Nephron progenitor cell (in vitro differentiated cells): ENCODE measurements around the gene HAND2.

Experiments used
- DNase-seq: peaks from one replicate; pipeline ENCODE4 v3.0.0; 2021
- H3K27ac Mint-ChIP-seq: 2 replicates; pipeline ENCODE4 v1.8.0; 2021; ENCODE audit warnings: mild to moderate bottlenecking, moderate library complexity, mixed read lengths
- H3K27me3 Mint-ChIP-seq: 2 replicates; pipeline ENCODE4 v1.8.0; 2021; ENCODE audit warnings: mild to moderate bottlenecking, low read depth, mixed read lengths; ENCODE audit not compliant: poor library complexity
- H3K36me3 Mint-ChIP-seq: 2 replicates; pipeline ENCODE4 v1.8.0; 2021; ENCODE audit warnings: low read depth, mixed read lengths
- H3K4me1 Mint-ChIP-seq: 2 replicates; pipeline ENCODE4 v1.8.0; 2021; ENCODE audit warnings: mixed read lengths
- H3K4me3 Mint-ChIP-seq: 2 replicates; pipeline ENCODE4 v1.8.0; 2021; ENCODE audit warnings: mild to moderate bottlenecking, moderate library complexity, mixed read lengths
- H3K9me3 Mint-ChIP-seq: 2 replicates; pipeline ENCODE4 v1.8.0; 2021; ENCODE audit warnings: mild to moderate bottlenecking, moderate library complexity, mixed read lengths
- TF ChIP-seq, protein P1 (sequence below): fragments of 200-600 bp; sonication (generic); IDR thresholded peaks from 2 replicates; pipeline ENCODE4 v1.5.0; 2021; ENCODE audit warnings: antibody characterized with exemption

HAND2 gene

DNA sequence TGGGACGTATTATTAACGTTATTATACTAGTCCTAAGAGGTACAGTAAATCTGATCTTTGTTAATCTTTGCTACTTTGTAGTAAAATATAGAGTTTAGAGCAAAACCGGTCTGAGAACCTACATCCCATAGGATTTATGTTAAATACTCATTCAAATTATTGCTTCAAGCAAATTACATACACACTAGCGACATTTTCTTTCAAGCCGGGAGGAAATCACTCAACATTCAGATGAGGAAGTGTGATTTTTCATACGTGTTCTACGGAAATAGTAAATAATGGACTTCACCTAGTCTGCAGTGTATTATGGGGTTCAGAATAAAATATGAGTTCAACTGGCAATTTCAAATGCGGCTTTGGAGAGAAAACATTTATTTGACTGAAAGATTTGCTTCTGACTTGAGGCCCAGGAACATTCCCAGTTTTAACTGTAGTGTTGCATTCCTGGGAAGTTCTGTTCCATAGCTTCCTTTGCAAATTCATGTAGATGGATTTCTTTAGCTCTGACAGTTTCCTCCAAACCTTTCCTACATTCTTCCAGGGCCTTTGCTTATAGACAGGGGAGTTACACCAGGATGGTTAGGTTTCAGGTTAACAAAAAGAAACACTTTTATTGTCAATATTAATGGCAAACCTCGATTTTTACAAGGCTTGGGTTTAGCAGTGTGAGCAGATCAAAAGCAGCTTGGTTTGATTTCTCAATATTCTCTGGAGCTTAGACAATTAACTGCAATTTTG is 5.3 kb upstream of the HAND2 start:
- H3K9me3 Mint-ChIP-seq = no peaks in the 10 kb centered on the region
- no peak overlapping the region for H3K27ac Mint-ChIP-seq
- H3K36me3 Mint-ChIP-seq = no peaks in the 10 kb centered on the region
- H3K27me3 Mint-ChIP-seq = peaks cover 100% of the 10 kb centered on the region
- no peak overlapping the region for H3K4me3 Mint-ChIP-seq
- TF ChIP-seq, protein P1, sequence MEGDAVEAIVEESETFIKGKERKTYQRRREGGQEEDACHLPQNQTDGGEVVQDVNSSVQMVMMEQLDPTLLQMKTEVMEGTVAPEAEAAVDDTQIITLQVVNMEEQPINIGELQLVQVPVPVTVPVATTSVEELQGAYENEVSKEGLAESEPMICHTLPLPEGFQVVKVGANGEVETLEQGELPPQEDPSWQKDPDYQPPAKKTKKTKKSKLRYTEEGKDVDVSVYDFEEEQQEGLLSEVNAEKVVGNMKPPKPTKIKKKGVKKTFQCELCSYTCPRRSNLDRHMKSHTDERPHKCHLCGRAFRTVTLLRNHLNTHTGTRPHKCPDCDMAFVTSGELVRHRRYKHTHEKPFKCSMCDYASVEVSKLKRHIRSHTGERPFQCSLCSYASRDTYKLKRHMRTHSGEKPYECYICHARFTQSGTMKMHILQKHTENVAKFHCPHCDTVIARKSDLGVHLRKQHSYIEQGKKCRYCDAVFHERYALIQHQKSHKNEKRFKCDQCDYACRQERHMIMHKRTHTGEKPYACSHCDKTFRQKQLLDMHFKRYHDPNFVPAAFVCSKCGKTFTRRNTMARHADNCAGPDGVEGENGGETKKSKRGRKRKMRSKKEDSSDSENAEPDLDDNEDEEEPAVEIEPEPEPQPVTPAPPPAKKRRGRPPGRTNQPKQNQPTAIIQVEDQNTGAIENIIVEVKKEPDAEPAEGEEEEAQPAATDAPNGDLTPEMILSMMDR = no peak
- DNase-seq = no peak
- H3K4me1 Mint-ChIP-seq = peaks cover 14% of the 10 kb centered on the region

DNA sequence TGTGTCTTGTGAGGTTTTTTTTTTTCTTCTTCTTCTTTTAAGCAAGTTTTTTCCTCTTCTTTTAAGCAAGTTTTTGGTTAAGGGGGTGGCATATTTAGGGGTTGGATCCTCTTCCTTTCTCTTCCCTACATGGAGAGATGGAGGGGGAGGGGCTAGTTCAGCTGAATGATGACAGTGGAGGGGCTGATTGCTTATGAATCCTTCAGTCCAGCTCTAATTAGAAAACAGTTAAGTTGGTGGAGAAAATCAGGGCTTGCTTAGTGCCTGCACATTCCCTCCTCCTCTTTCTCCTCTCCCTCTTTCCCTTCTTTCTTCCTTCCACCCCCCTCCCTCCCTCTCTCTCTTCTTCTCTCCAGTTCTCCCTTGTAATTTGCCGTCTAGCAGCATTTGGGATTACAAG is 4.4 kb upstream of the HAND2 start:
- Mint-ChIP-seq H3K27me3 (peaks cover 100% of the 10 kb centered on the region), H3K9me3 (no peaks in the 10 kb centered on the region), H3K4me3 (no peak overlapping the region), H3K4me1 (peaks cover 21% of the 10 kb centered on the region), H3K36me3 (no peaks in the 10 kb centered on the region), H3K27ac (no peak overlapping the region)
- DNase-seq = no peak
- TF ChIP-seq, protein P1 = no peak

DNA sequence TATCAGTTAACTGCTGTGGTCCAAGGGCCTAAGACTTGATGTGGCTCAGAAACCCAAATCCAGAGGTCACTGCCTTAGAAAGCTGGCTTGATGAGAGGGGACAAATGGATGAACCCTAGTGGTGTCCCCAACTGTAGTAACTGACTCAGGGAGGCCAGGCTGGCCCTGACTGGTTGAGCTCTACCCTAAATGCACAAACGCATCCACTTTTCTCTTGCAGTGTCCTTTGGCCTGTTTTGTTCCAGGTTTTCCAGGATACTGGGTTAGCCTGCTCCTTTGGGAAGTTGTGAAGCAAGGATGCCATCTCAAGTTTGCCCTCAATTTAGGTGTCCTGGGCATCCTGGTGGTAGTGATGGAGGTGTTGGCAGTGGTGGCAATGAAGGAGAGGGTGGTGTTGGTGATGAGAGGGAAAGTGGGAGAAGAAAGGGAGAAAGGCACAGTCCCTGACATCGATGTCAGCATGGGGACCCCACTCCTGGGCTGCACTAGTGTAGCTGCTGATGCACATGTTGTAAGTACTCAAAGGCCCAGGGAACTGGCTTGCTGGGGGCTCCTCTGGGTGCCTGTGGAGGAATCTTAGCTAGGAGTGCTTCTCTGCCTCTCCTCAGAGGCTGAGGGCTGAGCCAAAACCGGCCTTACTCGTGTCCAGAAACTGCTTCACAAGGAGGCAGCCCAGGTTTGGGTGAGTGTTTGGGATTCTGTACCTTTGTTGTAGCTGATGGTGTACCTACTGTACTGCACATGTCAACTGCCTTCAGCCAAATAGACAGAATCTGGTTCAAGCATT is 2.9 kb upstream of the HAND2 start:
- Mint-ChIP-seq H3K9me3 (peaks cover 3% of the 10 kb centered on the region), H3K27me3 (peaks cover 98% of the 10 kb centered on the region), H3K36me3 (no peaks in the 10 kb centered on the region), H3K4me3 (no peak overlapping the region), H3K27ac (no peak overlapping the region), H3K4me1 (peaks cover 18% of the 10 kb centered on the region)
- TF ChIP-seq, protein P1 = no peak
- no peak for DNase-seq

DNA sequence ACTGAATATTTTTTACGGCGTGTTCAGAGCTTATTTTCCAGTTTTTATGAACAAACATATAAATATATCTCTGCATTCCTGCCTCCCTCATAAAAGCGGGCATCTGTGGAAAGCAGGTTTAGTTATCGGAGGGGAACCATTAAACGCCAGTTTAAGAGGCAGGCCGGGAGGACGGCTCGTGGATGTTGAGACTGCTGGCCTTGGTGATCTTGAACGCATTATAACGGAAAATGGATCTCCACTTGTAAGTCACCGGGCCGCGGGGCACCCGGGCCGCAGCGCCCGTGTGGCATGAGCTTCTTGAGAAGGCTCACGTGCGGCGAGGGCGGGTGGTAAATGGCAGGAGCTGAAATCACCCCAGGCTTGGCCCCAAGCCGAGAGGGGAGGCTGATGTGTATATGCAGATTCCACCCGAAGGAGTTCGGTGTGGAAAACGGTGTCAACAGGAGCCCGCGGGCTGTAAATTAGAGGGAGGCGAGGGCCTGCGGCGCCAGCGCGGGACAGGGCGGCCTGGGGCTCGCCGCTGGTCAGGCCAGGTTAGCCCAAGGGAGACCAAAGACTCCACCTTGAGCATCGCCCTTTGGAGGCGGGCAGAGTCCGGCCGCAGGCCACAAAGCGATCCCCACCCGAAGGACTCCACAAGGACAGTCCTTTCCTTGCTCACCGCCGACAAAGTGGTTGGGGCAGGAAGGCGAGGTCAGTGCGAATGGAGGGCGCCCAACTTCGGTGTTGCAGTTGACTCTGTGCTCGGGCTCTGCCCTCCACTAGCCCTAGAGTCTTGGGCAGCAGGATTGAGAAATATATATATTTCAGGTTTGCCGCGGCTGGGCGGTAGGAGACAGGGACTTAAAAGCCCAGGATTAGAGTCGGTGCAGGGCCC is 1.3 kb upstream of the HAND2 start:
- Mint-ChIP-seq H3K4me1 (peaks cover 19% of the 10 kb centered on the region), H3K9me3 (peaks cover 3% of the 10 kb centered on the region), H3K27me3 (peaks cover 98% of the 10 kb centered on the region), H3K36me3 (no peaks in the 10 kb centered on the region), H3K27ac (no peak overlapping the region), H3K4me3 (no peak overlapping the region)
- TF ChIP-seq, protein P1 = no peak
- peak; percentile 14 for DNase-seq

DNA sequence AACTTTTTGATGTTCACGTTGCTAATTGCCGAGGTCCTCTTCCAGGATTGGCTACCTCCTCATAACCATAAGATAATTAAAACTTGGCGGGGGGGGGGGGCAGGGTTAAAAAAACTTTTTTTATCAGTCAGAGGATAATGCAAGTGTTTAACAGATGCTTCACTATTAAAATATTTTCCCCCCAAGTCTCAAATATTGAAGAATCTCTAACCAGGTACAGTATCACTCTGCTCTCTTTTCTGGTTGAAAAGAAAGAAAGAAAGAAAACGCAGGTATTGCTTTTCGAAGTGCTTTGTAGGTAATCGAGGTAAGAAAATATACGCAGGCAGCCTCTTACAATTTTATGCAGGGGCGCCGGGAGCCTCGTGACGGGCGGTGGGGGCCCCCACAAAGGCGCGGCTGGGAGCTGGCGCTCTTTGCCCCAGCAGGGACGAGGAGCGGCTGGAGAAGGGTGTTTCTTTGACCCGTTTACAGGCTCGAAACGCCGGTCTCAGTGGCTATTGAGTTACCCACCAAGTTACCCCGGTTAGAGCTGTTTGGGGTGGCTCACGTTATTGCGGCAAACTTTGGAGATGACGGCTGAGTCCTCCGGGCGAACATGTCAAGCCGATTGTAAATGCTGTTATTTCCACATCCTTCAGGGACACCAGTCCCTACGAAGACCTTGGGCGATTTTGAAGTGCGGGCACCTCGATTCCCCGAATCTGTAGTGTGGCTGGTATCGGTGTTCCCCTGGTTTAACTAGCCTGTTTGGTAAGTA is 477 bp upstream of the HAND2 start:
- TF ChIP-seq, protein P1 = no peak
- Mint-ChIP-seq H3K27ac (no peak overlapping the region), H3K9me3 (peaks cover 3% of the 10 kb centered on the region), H3K4me1 (peaks cover 26% of the 10 kb centered on the region), H3K27me3 (peaks cover 98% of the 10 kb centered on the region), H3K4me3 (peak overlapping the region; percentile 87), H3K36me3 (no peaks in the 10 kb centered on the region)
- DNase-seq = peak; percentile 5
